Activated naive CD8-positive, alpha-beta T cell treated with anti-CD3 and anti-CD28 coated beads, Interleukin-2, amount 50 U/mL, for 16 hours (primary cell): ENCODE results near the gene TYROBP.
"Not testable (repeated sequence)": the region's sequence is repeated elsewhere in the genome, so short reads cannot be mapped to it uniquely, and the experiment has no call there.

Experiments
- DNase-seq: peaks from one replicate; pipeline ENCODE4 v3.0.0-alpha.2; 2020; ENCODE audit warnings: low read depth, low spot score

TYROBP gene

DNA sequence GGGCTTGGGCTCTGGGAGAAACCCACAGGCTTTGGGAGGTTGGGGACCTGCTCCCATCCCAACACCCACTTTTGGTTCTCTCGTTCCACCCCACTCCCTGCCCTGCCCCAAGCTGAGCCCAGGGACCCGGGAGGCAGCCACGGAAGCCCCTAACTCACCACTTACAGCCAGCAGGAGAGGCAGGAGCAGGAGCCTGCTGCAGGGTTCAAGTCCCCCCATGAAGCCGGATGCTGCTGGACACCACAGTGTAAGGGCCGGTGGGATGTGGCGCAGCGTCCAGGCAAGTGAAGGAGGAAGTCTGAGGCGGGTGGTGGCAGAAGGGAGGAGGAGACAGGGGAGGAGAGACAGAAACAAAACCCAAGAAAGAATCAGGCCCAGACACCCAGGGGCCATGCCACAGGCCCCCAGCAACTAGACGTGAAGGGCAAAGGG lies at the start of gene TYROBP:
TSS of gene TYROBP (minus strand) at position 286 of the 432 bp plus-strand sequence. CDS start at position 219, 67 bp downstream.
- DNase-seq: no peak

- DNase-seq: not testable (repeated sequence)
Observed at GRCh38 chr19:35957411-35957810, 49.3 kb upstream of the TYROBP start.

- no peak for DNase-seq
Observed at GRCh38 chr19:35955881-35956634, 48.0 kb upstream of the TYROBP start.

GRCh38 chr19:35949131-35949530 lies 41.0 kb upstream of the TYROBP start:
- DNase-seq: no peak

GRCh38 chr19:35946203-35946602 lies 38.1 kb upstream of the TYROBP start:
- DNase-seq: no peak

DNA sequence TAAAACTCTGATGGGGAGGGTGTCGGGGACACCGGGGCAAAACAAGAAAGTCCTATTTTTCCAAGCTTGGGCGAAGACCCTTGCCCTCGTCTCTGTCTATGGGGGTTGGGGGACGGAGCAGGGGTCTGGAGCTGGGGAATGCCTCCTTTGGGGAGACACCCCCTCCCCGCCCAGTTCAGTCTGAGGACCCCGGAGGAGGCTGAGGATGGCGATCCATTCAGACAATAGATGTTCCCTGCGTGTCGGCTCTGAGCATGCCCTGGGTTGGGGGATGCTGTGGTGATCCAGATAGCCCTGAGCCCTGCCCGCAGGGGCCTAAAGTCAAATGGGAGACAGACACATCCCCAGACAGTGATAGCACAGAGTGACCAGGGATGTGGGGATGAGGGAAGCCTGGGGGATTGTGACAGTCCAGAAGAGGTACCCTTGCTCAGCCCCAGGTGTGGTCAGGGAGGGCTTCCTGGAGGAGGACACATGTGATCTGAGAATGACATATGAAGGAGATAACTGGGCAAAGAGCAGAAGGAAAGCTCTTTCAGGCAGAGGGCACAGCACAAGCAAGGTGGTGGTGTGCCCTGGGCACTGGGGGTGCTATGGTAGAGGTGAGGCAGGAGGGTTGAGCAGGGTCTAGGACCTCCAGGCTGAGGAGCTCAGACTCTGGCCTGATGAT lies 37.2 kb upstream of the TYROBP start:
- DNase-seq: no peak

GRCh38 chr19:35944556-35944955 lies 36.5 kb upstream of the TYROBP start:
- no peak for DNase-seq

GRCh38 chr19:35943321-35944301 lies 35.5 kb upstream of the TYROBP start:
- no peak for DNase-seq

DNA sequence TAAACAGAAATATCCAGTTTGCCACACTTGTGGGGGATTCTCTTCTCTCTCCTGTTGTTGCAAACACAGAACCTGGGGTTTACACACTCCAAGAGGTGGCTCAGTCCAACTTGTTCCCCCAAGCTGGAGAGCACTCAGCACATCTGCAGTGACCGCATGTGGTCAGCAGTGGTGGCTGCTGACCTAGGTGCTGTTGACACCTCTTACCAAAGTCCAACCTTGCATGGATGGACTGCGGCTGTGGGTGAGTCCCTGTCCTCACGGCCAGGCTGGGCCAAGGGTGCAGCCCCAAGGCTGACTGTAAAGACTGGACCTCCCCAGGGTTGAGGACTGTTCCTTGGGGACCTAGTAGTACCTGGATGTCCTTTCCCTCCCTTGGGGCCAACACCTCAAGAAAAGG lies 34.1 kb upstream of the TYROBP start:
- DNase-seq: no peak

DNA sequence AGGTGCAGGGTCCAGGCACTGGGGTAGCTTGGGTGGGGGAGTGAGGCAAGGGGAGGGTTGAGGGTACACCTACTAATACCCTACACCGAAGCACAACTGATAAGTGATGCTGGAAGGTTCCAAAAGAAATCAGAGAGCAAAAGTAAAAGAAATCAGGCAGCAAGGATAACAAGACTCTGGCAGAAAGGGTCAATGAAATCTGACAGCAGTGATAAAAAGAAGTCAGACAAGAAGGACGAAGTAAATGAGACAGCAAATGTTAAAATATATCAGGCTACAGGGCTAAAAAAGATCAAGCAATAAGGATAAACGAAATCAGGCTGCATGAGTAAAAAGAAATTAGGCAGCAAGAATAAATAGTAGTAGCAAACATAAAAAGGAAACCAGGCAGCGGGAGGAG lies 32.7 kb upstream of the TYROBP start:
- no peak for DNase-seq

DNA sequence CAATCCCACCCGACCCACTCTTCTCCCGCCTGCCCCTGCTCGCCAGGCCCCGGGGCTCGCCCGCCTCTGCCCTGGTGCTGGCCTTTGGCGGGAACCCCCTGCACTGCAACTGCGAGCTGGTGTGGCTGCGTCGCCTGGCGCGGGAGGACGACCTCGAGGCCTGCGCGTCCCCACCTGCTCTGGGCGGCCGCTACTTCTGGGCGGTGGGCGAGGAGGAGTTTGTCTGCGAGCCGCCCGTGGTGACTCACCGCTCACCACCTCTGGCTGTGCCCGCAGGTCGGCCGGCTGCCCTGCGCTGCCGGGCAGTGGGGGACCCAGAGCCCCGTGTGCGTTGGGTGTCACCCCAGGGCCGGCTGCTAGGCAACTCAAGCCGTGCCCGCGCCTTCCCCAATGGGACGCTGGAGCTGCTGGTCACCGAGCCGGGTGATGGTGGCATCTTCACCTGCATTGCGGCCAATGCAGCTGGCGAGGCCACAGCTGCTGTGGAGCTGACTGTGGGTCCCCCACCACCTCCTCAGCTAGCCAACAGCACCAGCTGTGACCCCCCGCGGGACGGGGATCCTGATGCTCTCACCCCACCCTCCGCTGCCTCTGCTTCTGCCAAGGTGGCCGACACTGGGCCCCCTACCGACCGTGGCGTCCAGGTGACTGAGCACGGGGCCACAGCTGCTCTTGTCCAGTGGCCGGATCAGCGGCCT lies 32.1 kb upstream of the TYROBP start:
- DNase-seq: no peak

GRCh38 chr19:35939307-35940077 lies 31.4 kb upstream of the TYROBP start:
- no peak for DNase-seq

DNA sequence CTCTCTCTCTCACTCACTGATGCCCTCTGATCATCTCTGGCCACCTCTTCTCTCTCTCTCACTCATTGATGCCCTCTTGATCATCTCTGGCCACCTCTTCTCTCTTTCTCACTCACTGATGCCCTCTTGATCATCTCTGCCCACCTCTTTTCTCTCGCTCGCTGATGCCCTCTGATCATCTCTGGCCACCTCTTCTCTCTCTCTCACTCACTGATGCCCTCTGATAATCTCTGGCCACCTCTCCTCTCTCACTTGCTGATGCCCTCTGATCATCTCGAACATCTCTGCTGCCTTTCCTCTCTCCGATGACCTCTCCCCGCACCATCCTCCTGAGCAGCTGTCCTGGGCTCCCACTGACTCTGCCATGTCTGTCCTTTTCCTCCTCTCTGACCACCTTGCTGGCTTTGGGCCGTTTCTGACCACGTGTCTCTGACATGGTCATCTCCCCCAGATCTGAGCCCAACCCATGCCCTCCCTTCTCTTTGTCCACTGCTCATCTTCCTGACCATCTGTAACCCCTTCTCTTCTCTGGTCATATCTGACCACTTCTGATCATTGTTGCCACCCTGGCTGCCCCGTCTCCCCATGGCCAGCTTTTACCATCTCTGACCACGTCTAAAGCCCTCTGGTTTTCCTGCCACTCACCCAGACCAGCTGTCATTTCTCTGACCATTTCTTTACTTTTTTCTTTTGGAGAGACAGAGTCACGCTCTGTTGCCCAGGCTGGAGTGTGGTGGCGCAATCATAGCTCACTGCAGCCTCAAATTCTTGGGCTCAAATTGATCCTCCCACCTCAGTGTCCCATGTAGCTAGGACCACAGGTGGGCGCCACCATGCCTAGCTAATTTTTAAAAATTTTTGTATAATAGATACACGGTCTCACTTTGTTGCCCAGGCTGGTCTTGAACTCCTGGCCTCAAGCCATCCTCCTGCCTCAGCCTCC lies 30.5 kb upstream of the TYROBP start:
- no peak for DNase-seq

DNA sequence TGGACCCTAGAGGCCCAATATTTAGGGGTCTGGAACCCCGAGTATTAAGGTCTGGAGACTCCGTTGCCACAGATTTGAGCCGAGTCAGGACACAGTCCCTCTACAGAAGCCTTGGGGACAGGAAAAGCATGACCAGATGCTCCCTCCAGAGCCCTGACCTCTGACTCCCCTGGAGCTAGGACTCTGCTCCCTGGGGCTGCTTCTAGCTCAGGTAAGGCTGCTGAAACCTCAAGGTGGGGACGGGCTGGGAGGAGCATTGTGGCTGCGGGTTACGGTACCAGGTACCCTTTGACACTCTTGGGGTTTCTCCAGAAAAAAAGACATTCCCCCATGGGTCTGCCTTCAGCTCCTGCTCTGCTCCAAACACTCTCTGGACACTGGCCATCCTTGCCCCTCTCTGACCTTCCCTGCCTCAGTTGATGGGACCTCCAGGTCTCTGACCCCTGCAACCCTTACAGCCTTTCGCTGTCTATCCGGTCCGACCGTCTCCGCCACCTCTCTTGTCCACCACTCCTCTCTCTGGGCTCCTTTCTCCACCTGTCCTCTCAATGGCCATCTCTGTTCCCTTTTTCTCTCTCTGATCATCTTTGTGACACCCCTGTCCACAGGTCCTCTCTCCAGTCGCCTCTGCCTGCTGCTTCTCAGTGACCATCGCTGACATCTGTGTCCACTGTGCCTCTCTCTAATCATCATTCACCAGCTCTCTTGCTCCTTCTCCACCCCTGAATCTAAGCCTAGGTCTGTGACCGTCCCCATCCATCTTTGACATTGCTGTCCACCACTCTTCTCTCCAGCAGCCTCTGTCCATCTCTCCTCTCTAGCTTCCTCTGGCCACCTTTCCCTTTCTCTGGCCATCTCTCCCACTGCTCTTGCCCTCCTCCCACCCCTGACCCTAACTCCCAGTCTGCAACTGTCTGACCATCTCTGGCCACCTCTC lies 29.5 kb upstream of the TYROBP start:
- no peak for DNase-seq

DNA sequence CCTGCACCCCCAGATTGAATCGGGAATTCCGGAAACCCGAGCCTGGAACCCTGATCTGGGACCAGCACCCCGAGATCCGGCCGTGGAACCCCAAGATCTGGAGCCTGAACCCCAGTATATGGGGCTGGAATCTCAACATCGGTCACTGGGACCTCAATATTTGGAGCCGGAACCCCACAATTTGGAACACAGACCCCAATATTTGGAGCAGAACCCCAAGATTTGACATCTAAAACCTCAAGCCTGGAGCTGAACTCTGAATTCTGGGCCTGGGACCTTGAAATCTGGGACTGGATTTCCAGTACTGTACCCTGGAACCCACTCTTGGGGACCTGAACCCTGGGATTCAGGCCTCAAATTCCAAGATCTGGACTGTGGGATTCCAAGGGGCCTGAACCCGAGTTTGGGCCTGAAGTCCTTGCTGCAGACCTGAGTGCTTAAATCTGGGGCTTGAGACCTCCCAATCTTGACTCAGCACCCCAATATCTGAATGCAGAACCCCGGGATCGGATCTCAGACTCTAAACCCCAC lies 28.7 kb upstream of the TYROBP start:
- no peak for DNase-seq

DNA sequence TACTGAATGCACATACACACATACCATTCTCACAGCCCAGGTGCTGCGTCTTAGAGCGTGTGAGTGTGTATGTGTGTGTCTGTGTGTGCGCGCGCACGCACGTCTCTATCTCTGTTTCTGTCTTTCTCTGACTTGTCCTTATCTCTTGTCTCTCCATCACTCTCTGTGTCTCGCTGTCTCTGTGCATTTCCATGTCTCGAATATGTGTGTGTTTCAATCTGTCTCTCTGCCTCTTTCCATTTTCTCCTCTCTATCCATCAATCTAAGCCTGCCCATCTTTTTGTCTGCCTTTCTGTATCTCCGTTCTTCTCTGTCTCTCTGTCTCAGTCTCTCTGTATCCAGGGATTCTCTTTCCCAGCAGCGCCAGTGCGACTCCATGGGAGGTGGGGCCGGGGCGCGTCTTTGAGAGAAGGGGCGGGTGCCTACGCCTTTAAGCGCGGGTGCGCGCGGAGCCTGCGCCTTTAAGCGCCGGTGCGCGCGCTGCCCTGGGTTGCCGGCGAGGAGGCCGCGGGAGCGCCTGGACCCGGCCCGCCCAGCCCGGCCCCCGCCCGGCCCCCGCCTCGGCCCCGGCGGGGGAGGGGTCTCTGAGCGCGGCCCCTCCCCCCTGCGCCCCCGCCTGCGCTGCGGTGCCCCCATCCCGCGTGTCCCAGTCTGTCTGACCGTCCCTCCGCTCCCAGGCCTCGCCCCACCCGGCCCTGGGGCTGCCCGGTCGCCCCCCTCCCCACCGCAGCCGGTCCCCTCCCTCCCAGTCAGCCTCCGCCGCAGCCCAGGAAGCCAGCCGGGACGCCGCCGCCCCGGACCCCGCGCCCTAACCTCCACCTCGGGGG lies 28.0 kb upstream of the TYROBP start, which contains the start of gene LRFN3:
TSS of gene LRFN3 (plus strand) at position 464 of the 827 bp plus-strand sequence. CDS start 3,052 bp downstream, outside the sequence.
- no peak for DNase-seq
